ENCODE data around the gene DUSP22.

- no peak for TF ChIP-seq RAD21 (IDR thresholded peaks at IDR 0.05)
- no peak for TF ChIP-seq CTCF (IDR thresholded peaks at IDR 0.05; ENCODE audit: low read depth, low read length, missing input control)
- TF ChIP-seq RXRA (IDR thresholded peaks at IDR 0.05), result no peak
- no peak for TF ChIP-seq EGR1 (IDR thresholded peaks at IDR 0.05; ENCODE audit: low read depth in 2 of 2)
- TF ChIP-seq GABPA (IDR thresholded peaks at IDR 0.05 in 1 of 2, conservative IDR thresholded peaks at IDR 0.05 in 1 of 2), result no peak
- TF ChIP-seq YY1 (IDR thresholded peaks at IDR 0.05), result no peak
- TF ChIP-seq HNF4A (conservative IDR thresholded peaks at IDR 0.05), result no peak
- TF ChIP-seq SP1 (IDR thresholded peaks at IDR 0.05), result no peak
- TF ChIP-seq JUND (IDR thresholded peaks at IDR 0.05), result no peak
- no peak for TF ChIP-seq REST (IDR thresholded peaks at IDR 0.05)
- TF ChIP-seq MAX (IDR thresholded peaks at IDR 0.05), result no peak
- TF ChIP-seq FOXA2 (IDR thresholded peaks at IDR 0.05), result no peak
Measured at GRCh38 chr6:280775-281468, 11.4 kb upstream of the DUSP22 start.
